SK-MEL-5 (cell line): ENCODE data around the gene BMP10. TPM values are rescaled to one million over a fixed set of nuclear protein-coding genes. Genes with fewer than 3 reads are reported as not detected.
"Not testable (repeated sequence)": the region's sequence is repeated elsewhere in the genome, so short reads cannot be mapped to it uniquely, and the experiment has no call there.

Experiments
- DNase-seq: peaks from one replicate; pipeline ENCODE4 v3.0.0-alpha.2; 2016; ENCODE audit warnings: low read depth, low spot score
- in situ Hi-C: cut with HindIII; loops from 2 replicates; pipeline ENCODE4 v1.10.0; 2016; ENCODE audit warnings: low sequenced_read_pairs, high pct_unique_total_duplicates, low pct_unique_long_range_greater_than_20kb
- total RNA-seq: library from RNA; depleted of rRNA; stranded (reverse); fragments of >200 nt; shearing (Covaris generic); gene quantifications from 2 replicates; pipeline ENCODE4 v1.2.3, GENCODE V29; 2014

BMP10 gene
- total RNA-seq, 1 experiment from 2014 or later: not detected

DNA sequence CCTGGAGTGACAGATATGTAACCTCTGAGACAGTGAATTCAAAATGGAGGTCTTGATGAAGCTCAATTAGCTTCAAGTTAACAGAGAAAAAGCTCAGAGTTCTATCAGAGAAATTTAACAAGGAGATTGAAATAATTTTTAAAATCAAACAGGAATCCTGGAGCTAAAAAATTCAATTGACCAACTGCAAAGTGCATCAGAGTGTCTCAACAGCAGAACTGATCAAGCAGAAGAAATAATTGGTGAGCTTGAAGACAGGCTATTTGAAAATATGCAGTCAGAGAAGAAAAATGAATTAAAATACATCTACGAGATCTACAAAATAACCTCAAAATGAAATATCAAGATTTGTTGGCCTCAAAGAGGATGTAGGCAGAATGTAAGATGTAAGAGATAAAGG, 30.4 kb upstream of the BMP10 start:
- in situ Hi-C loops: no loop called here
- no peak for DNase-seq

DNA sequence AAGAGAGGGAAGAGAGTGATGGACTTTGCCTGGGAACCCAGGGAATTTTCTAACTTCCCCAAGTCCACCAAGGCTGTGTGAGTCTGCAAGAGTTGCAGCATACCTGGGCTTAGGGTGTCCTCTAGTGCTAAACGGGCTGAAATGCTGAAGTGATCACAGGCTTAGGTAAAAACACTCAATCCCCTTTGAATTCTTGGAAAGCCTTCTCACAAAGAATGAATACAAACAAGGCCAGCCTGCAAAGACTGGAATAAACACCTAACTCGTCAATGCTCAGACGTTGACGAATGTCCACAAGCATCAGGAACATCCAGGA, 30.0 kb upstream of the BMP10 start:
- in situ Hi-C loops: no loop called here
- peak; percentile 69 for DNase-seq

GRCh38 chr2:68900496-68901198, 29.4 kb upstream of the BMP10 start:
- peak; percentile 54 for DNase-seq
- in situ Hi-C loops: no loop called here

GRCh38 chr2:68895981-68896380, 24.8 kb upstream of the BMP10 start:
- DNase-seq, in situ Hi-C loops: not testable (repeated sequence)

DNA sequence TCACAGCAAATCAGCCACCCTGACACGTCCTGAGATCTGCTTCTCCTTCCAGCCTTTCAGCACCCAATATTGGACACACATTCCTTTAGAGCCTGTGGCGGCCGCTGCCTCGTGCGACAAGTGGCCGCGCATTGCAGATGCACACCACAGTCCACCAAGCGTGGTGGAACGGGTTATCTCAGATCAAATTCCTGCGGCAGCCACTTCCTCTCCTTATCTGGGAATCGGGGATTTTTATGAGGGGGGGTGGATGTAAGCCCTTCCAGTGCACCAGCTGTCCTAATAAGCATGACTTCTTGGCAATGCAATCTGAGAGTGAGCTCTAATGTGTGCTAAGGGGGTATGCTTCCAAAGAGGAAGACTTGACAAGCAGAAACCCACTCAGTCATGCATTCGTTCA, 18.3 kb upstream of the BMP10 start:
- no peak for DNase-seq
- in situ Hi-C loops: no loop called here

GRCh38 chr2:68889021-68889420, 17.8 kb upstream of the BMP10 start:
- in situ Hi-C loops: no loop called here
- DNase-seq: no peak

DNA sequence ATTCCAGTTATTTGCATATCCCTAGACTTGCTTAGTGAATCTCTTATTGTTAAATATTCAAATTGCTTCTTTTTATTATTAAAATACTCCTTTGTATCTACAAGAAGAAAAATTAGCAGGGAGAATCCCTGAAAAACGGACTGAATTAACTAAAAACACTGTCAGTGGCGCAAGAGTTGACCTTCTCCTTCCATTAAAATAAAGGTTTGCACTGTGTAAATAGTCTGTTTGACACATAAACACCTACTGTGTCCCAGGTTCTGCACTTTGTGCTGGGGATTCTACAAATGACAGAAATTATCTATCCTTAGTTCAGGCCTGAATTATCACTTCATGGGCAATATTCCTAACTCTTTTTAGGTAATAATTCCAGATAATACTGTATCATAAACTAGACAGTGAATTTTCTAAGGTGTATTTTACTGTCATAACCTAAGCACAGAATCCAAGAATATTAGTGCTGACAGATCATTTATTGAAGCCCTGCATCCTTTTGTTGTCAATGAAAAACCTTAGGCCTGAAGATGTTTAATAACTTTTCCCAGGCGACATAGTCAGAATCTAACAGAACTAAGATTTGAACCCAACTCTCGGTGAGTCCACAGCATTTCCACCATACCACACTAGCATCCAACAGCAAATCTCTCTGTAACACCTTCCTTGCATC, 17.0 kb upstream of the BMP10 start:
- no peak for DNase-seq
- in situ Hi-C loops: no loop called here

DNA sequence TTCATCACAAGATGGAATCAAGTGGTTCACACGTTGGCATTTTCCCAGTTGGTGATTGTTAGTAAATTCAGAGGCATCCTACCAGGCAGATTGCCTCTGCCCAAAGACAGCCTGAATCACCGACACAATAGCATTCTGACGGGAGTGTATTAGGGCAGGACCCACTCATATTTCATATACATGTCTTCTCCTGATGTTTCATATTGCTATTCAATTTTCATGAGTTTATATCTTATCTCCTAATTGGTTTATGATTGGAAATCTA, 14.5 kb upstream of the BMP10 start:
- DNase-seq: no peak
- in situ Hi-C loops: no loop called here

DNA sequence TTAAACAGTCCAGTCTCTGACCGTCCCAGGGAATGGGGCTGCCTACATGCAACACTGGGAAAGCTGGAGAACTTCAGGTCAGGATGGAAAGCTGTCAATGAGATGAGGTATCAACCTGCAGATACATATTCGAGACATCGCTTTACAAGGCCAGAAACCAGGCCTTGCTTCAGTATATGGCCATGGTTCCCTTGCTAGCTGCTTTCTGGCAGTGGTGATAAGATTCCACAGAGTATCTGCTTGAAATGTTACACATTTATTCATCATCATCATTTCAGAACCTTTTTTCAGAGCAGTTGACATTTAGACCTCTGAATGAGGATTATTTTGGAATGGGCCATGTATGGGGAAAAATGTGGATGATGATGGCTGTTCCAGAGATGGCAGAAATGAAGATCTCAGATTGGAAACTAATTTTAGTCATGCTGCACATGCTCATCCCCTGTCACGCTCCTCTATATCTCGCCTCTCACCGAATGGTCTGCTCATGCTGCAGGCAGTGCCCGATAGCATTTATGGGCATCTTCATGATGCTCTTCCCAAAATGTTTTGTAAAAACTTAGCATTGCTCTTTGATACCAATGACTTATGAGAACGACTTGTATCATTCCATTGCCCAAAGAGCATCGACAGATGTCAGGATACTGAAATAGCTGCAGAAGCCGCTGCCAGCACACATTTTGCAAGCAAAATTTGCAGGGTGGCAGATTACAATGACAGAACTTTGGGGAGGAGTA, 14.0 kb upstream of the BMP10 start:
- no peak for DNase-seq
- in situ Hi-C loops: no loop called here

- in situ Hi-C loops: no loop called here
- no peak for DNase-seq
Observed at GRCh38 chr2:68880213-68880612, 9.0 kb upstream of the BMP10 start.

DNA sequence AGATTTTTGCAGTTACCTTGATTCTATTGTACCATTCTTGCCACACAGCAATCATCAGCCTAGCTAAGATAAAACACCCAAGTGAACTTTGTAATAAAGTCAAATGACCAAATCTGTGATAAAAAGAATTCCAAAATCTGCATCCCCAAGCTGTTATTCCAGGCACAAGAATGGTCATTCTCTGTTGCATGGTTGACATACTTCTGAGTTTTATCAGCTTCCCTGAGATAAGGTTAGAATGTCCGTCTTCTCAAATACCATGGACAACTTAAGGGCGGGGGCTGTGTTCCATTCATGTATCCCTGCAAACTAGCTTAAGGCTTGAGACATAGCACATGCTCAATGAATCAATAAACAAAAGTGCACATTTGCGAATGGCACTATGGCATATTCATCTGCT, 8.1 kb upstream of the BMP10 start:
- in situ Hi-C loops: no loop called here
- no peak for DNase-seq

GRCh38 chr2:68878753-68879152, 7.6 kb upstream of the BMP10 start:
- DNase-seq: no peak
- in situ Hi-C loops: no loop called here

GRCh38 chr2:68878071-68878711, 7.0 kb upstream of the BMP10 start:
- in situ Hi-C loops: no loop called here
- no peak for DNase-seq

- DNase-seq: no peak
- in situ Hi-C loops: no loop called here
Observed at GRCh38 chr2:68877079-68877772, 6.0 kb upstream of the BMP10 start.

DNA sequence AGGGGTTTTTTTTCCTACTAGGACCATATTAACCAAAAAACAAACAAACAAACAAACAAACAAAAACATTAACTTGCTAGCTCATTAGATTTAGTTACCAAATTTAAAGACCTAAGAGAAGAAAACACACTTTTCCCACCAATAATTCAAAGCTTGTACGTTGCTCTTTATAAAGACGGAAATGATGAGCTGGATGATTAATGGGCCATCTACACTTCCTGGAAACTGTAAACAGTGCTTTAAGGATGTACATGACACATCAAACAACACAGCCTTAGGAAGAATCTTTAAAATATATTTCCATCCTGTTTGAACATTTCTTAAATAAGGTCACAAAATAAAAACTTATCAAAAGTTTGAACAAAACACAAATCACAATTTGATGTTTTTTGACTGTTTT, 982 bp downstream of the BMP10 start:
- no peak for DNase-seq

GRCh38 chr2:68865108-68865507, 6.1 kb downstream of the BMP10 start:
- in situ Hi-C loops: no loop called here
- no peak for DNase-seq

More for the DNA sequence above, 982 bp downstream of the BMP10 start:
- in situ Hi-C loops: no loop called here

GRCh38 chr2:68863996-68864395, 7.2 kb downstream of the BMP10 start:
- no peak for DNase-seq
- in situ Hi-C loops: no loop called here

DNA sequence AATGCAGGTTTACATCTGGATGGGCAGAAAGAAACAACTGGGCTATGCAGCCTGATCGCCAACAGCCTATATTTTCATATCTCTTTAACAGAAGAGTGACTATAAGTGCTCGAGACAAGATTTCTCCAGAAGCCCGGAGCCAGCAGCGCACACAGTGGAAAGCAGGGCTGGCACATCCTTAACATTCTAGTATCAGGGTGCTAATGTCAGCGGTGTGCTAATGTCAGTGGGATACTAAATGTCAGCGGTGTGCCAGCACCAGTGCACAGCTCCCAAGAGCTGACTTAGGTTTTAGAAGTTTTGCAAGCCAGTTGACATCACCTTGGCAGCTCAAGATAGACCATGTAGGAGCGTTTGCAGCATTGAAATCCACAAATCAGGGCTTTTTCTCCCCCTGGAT, 8.3 kb downstream of the BMP10 start:
- DNase-seq: no peak
- in situ Hi-C loops: no loop called here
